ENCODE results near the gene CLTB. TPM values are rescaled to one million over a fixed set of nuclear protein-coding genes. Genes with fewer than 3 reads are reported as not detected.

The CLTB gene
- total and polyA plus RNA-seq, 2 experiments from 2014 or later = 26.8 to 34.0 TPM

DNA sequence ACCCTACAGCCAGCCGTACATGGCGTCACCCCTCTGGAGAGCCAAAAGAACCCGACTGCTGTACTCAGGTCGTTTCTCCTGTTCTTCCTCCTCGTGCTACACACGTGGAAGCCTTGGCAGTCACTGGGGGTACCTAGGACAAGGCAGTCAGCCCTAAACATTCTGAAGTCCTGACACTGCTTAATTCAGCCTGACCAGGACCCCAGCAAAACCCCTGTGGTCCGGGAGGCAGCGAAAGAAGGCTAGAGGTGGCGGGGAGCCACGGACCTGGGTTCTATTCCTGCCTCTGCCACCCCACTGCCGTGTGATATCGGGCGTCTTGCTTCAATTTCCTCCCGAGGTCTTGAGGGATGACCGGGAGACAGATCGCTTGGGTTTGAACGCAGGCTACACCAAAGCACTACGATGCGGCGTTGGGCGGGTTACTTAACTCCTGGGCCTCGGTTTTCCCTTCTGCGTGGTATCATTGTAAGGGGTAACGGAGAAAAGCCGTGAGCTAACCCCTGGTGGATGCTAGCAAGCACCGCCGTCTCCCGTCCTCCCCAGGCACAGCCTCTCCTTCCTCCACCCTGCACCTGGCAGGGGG lies 51.5 kb downstream of the CLTB start:
- ATAC-seq (no peak; the same call in 2 of the 3 replicates), DNase-seq (ENCODE audit: low spot score) (peak; percentile 50)
- Histone ChIP-seq H3K9me2 (ENCODE audit: insufficient read depth) (no peaks in the 10 kb centered on the region), H3F3A (replicated peaks; ENCODE audit: low read depth) (no peaks in the 10 kb centered on the region), H3K27ac (ENCODE audit: low read depth) (no peak overlapping the region), H3K4me1 (ENCODE audit: insufficient read depth) (peaks cover 3% of the 10 kb centered on the region; the same call in 1 of the 2 replicates), H3K36me3 (ENCODE audit: insufficient read depth) (no peaks in the 10 kb centered on the region), H3K27me3 (ENCODE audit: insufficient read depth) (peaks cover 57% of the 10 kb centered on the region), H4K20me1 (replicated peaks; ENCODE audit: insufficient read depth) (peaks cover 4% of the 10 kb centered on the region), H3K4me3 (peak overlapping the region; percentile 83), H2AFZ (peak overlapping the region; percentile 89), H3K79me2 (replicated peaks; ENCODE audit: insufficient read depth) (peaks cover 13% of the 10 kb centered on the region), H3K4me2 (peak overlapping the region; percentile 88)
- Mint-ChIP-seq H3K36me3 (ENCODE audit: low read depth) (peaks cover 15% of the 10 kb centered on the region), H3K9me3 (no peaks in the 10 kb centered on the region), H3K27ac (no peak overlapping the region), H3K4me1 (peaks cover 4% of the 10 kb centered on the region), H3K27me3 (ENCODE audit: insufficient read depth, low read depth, poor library complexity) (peaks cover 44% of the 10 kb centered on the region), H3K4me3 (peak overlapping the region; percentile 64)
- TF ChIP-seq POLR2AphosphoS5 (IDR thresholded peaks at IDR 0.05; ENCODE audit: low read depth) (no peak), JUNB (IDR thresholded peaks at IDR 0.05; ENCODE audit: unreplicated experiment) (no peak), ZNF331 (CRISPR knock-in tag; IDR thresholded peaks at IDR 0.05; ENCODE audit: low read depth) (no peak), STAT1 (IDR thresholded peaks at IDR 0.05; ENCODE audit: unreplicated experiment) (no peak), NANOG (IDR thresholded peaks at IDR 0.05; ENCODE audit: borderline replicate concordance) (no peak)
- TF ChIP-seq, protein P1, sequence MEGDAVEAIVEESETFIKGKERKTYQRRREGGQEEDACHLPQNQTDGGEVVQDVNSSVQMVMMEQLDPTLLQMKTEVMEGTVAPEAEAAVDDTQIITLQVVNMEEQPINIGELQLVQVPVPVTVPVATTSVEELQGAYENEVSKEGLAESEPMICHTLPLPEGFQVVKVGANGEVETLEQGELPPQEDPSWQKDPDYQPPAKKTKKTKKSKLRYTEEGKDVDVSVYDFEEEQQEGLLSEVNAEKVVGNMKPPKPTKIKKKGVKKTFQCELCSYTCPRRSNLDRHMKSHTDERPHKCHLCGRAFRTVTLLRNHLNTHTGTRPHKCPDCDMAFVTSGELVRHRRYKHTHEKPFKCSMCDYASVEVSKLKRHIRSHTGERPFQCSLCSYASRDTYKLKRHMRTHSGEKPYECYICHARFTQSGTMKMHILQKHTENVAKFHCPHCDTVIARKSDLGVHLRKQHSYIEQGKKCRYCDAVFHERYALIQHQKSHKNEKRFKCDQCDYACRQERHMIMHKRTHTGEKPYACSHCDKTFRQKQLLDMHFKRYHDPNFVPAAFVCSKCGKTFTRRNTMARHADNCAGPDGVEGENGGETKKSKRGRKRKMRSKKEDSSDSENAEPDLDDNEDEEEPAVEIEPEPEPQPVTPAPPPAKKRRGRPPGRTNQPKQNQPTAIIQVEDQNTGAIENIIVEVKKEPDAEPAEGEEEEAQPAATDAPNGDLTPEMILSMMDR (conservative IDR thresholded peaks at IDR 0.05; ENCODE audit: low read depth in 2 of 2) = no peak

DNA sequence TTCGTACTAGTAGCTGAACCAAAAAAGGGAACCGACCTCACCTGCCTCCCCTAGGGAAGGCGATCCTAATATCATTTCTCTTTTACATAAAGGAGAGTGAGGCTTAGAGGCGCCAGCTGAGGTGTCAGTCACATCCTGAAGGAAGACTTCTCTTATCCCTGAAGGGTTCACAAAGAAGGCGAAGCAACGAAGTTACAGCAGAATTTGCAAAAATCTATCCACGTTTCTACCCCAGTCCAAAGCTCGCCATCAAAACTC lies 54.2 kb downstream of the CLTB start:
- no peak for ATAC-seq
- peak overlapping the region; percentile 94 for H3K4me2 ChIP-seq
- no peak overlapping the region for H3K27ac Mint-ChIP-seq
- no peak for TF ChIP-seq ZNF114 (CRISPR knock-in tag; IDR thresholded peaks at IDR 0.05)
- TF ChIP-seq EZH2phosphoT487 (IDR thresholded peaks at IDR 0.05; ENCODE audit: unreplicated experiment) = no peak
- no peak for TF ChIP-seq JUNB (IDR thresholded peaks at IDR 0.05; ENCODE audit: unreplicated experiment)
- no peak for TF ChIP-seq EZH2 (IDR thresholded peaks at IDR 0.05; ENCODE audit: low read depth, unreplicated experiment)
- TF ChIP-seq NANOG (IDR thresholded peaks at IDR 0.05; ENCODE audit: borderline replicate concordance) = no peak
- TF ChIP-seq, protein P2, sequence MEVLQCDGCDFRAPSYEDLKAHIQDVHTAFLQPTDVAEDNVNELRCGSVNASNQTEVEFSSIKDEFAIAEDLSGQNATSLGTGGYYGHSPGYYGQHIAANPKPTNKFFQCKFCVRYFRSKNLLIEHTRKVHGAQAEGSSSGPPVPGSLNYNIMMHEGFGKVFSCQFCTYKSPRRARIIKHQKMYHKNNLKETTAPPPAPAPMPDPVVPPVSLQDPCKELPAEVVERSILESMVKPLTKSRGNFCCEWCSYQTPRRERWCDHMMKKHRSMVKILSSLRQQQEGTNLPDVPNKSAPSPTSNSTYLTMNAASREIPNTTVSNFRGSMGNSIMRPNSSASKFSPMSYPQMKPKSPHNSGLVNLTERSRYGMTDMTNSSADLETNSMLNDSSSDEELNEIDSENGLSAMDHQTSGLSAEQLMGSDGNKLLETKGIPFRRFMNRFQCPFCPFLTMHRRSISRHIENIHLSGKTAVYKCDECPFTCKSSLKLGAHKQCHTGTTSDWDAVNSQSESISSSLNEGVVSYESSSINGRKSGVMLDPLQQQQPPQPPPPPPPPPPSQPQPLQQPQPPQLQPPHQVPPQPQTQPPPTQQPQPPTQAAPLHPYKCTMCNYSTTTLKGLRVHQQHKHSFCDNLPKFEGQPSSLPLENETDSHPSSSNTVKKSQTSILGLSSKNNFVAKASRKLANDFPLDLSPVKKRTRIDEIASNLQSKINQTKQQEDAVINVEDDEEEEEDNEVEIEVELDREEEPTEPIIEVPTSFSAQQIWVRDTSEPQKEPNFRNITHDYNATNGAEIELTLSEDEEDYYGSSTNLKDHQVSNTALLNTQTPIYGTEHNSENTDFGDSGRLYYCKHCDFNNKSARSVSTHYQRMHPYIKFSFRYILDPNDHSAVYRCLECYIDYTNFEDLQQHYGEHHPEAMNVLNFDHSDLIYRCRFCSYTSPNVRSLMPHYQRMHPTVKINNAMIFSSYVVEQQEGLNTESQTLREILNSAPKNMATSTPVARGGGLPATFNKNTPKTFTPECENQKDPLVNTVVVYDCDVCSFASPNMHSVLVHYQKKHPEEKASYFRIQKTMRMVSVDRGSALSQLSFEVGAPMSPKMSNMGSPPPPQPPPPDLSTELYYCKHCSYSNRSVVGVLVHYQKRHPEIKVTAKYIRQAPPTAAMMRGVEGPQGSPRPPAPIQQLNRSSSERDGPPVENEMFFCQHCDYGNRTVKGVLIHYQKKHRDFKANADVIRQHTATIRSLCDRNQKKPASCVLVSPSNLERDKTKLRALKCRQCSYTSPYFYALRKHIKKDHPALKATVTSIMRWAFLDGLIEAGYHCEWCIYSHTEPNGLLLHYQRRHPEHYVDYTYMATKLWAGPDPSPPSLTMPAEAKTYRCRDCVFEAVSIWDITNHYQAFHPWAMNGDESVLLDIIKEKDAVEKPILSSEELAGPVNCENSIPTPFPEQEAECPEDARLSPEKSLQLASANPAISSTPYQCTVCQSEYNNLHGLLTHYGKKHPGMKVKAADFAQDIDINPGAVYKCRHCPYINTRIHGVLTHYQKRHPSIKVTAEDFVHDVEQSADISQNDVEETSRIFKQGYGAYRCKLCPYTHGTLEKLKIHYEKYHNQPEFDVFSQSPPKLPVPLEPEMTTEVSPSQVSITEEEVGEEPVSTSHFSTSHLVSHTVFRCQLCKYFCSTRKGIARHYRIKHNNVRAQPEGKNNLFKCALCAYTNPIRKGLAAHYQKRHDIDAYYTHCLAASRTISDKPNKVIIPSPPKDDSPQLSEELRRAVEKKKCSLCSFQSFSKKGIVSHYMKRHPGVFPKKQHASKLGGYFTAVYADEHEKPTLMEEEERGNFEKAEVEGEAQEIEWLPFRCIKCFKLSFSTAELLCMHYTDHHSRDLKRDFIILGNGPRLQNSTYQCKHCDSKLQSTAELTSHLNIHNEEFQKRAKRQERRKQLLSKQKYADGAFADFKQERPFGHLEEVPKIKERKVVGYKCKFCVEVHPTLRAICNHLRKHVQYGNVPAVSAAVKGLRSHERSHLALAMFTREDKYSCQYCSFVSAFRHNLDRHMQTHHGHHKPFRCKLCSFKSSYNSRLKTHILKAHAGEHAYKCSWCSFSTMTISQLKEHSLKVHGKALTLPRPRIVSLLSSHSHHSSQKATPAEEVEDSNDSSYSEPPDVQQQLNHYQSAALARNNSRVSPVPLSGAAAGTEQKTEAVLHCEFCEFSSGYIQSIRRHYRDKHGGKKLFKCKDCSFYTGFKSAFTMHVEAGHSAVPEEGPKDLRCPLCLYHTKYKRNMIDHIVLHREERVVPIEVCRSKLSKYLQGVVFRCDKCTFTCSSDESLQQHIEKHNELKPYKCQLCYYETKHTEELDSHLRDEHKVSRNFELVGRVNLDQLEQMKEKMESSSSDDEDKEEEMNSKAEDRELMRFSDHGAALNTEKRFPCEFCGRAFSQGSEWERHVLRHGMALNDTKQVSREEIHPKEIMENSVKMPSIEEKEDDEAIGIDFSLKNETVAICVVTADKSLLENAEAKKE (CRISPR knock-in tag; IDR thresholded peaks at IDR 0.05) = no peak
- no peak for TF ChIP-seq POLR2AphosphoS5 (IDR thresholded peaks at IDR 0.05; ENCODE audit: low read depth)

More for the DNA sequence above, 54.2 kb downstream of the CLTB start:
- Histone ChIP-seq H4K20me1 (replicated peaks; ENCODE audit: insufficient read depth) (peaks cover 17% of the 10 kb centered on the region), H3K9me2 (ENCODE audit: insufficient read depth) (no peaks in the 10 kb centered on the region), H3K36me3 (ENCODE audit: insufficient read depth) (peaks cover 10% of the 10 kb centered on the region; the same call in 1 of the 2 replicates), H3K4me1 (ENCODE audit: insufficient read depth) (peaks cover 3% of the 10 kb centered on the region; the same call in 1 of the 2 replicates), H3K4me3 (peak overlapping the region; percentile 99), H3K27me3 (ENCODE audit: insufficient read depth) (peaks cover 50% of the 10 kb centered on the region), H3F3A (replicated peaks; ENCODE audit: low read depth) (no peaks in the 10 kb centered on the region), H3K79me2 (replicated peaks; ENCODE audit: insufficient read depth) (peaks cover 40% of the 10 kb centered on the region), H3K27ac (ENCODE audit: low read depth) (no peak overlapping the region), H2AFZ (peak overlapping the region; percentile 99)
- H3K4me1 Mint-ChIP-seq = peaks cover 9% of the 10 kb centered on the region
- no peak for DNase-seq (ENCODE audit: low spot score)
- H3K4me3 Mint-ChIP-seq = peak overlapping the region; percentile 99
- peaks cover 40% of the 10 kb centered on the region for H3K27me3 Mint-ChIP-seq (ENCODE audit: insufficient read depth, low read depth, poor library complexity)
- peaks cover 26% of the 10 kb centered on the region for H3K36me3 Mint-ChIP-seq (ENCODE audit: low read depth)
- no peaks in the 10 kb centered on the region for H3K9me3 Mint-ChIP-seq
